ENCODE data around the gene TMC7. TPM values are rescaled to one million over a fixed set of nuclear protein-coding genes. Genes with fewer than 3 reads are reported as not detected.

TMC7 gene
- polyA plus RNA-seq, 1 of the 3 experiments (the other 2 are of a cell fraction) = 0.66 TPM

GRCh38 chr16:18942061-18942460 is 41.7 kb upstream of the TMC7 start:
- Histone ChIP-seq H4K20me1 (ENCODE audit: insufficient read depth) (no peaks in the 10 kb centered on the region), H3K4me1 (ENCODE audit: control insufficient read depth in 1 of 2, insufficient read depth in 2 of 2, low read depth in 1 of 2, low read length in 1 of 2) (no peaks in the 10 kb centered on the region; a peak in 1 of 4 replicates), H3K9me2 (no peaks in the 10 kb centered on the region), H3K36me3 (replicated peaks in 1 of 2; ENCODE audit: control insufficient read depth in 1 of 2, insufficient read depth in 2 of 2, low read length in 1 of 2) (no peaks in the 10 kb centered on the region), H3K4me2 (no peak overlapping the region), H3F3A (replicated peaks; ENCODE audit: insufficient read depth) (no peaks in the 10 kb centered on the region), H3K4me3 (ENCODE audit: low read depth in 2 of 2, low read length in 1 of 2) (no peak overlapping the region), H3K9me3 (no peaks in the 10 kb centered on the region), H3K27me3 (ENCODE audit: insufficient read depth) (no peaks in the 10 kb centered on the region), H3K79me2 (ENCODE audit: insufficient read depth) (no peaks in the 10 kb centered on the region), H3K27ac (ENCODE audit: low read depth in 2 of 2, low read length in 1 of 2) (no peak overlapping the region), H3K9ac (no peak overlapping the region), H2AFZ (ENCODE audit: low read depth) (no peak overlapping the region)
- DNase-seq = no peak
- ChIA-PET CTCF (interaction anchor here (1.4 to 1.8 kb wide), 2 partner anchors 42 to 140 kb away, joined by 3 to 5 read pairs; partner anchors contain the start of genes ARL6IP1 and TMC7), POLR2A (no interaction called here)
- TF ChIP-seq CTCF (IDR thresholded peaks at IDR 0.05) (no peak), FOSL2 (IDR thresholded peaks at IDR 0.05; ENCODE audit: borderline replicate concordance, low read depth) (no peak), MXI1 (IDR thresholded peaks at IDR 0.05; ENCODE audit: low read depth, low read length) (no peak)
- WGBS (ENCODE audit: low lambda C conversion rate) = 44% methylated on average over 1 of the region's 1 CpG

GRCh38 chr16:18943414-18943813 is 40.3 kb upstream of the TMC7 start:
- ChIA-PET POLR2A (no interaction called here), CTCF (interaction anchor here (0.6 to 1.2 kb wide), 3 partner anchors 9 to 142 kb away, joined by 3 read pairs; partner anchors contain the start of gene ARL6IP1)
- Histone ChIP-seq H3K9me3 (no peaks in the 10 kb centered on the region), H3K27ac (ENCODE audit: low read depth in 2 of 2, low read length in 1 of 2) (no peak overlapping the region), H2AFZ (ENCODE audit: low read depth) (no peak overlapping the region), H4K20me1 (ENCODE audit: insufficient read depth) (no peaks in the 10 kb centered on the region), H3K9me2 (no peaks in the 10 kb centered on the region), H3K27me3 (ENCODE audit: insufficient read depth) (no peaks in the 10 kb centered on the region), H3K36me3 (replicated peaks in 1 of 2; ENCODE audit: control insufficient read depth in 1 of 2, insufficient read depth in 2 of 2, low read length in 1 of 2) (no peaks in the 10 kb centered on the region), H3K4me1 (ENCODE audit: control insufficient read depth in 1 of 2, insufficient read depth in 2 of 2, low read depth in 1 of 2, low read length in 1 of 2) (no peaks in the 10 kb centered on the region; a peak in 1 of 4 replicates), H3K4me3 (ENCODE audit: low read depth in 2 of 2, low read length in 1 of 2) (no peak overlapping the region), H3F3A (replicated peaks; ENCODE audit: insufficient read depth) (no peaks in the 10 kb centered on the region), H3K79me2 (ENCODE audit: insufficient read depth) (no peaks in the 10 kb centered on the region), H3K4me2 (no peak overlapping the region), H3K9ac (no peak overlapping the region)
- no peak for DNase-seq
- WGBS (ENCODE audit: low lambda C conversion rate) = 87% methylated on average over 7 of the region's 7 CpGs
- TF ChIP-seq USF1 (IDR thresholded peaks at IDR 0.05; ENCODE audit: borderline replicate concordance, low read depth) (no peak), USF2 (IDR thresholded peaks at IDR 0.05; ENCODE audit: borderline replicate concordance, low read depth, low read length) (no peak), RXRA (IDR thresholded peaks at IDR 0.05; ENCODE audit: borderline replicate concordance, low read depth) (no peak), GABPA (IDR thresholded peaks at IDR 0.05; ENCODE audit: low read depth) (no peak), IRF3 (IDR thresholded peaks at IDR 0.05; ENCODE audit: low read depth, low read length) (no peak), TAF1 (IDR thresholded peaks at IDR 0.05; ENCODE audit: borderline replicate concordance, low read depth, low read length) (no peak), FOXM1 (IDR thresholded peaks at IDR 0.05; ENCODE audit: low read depth) (no peak), MAX (IDR thresholded peaks at IDR 0.05; ENCODE audit: low read depth) (no peak), MXI1 (IDR thresholded peaks at IDR 0.05; ENCODE audit: low read depth, low read length) (no peak), CTCF (IDR thresholded peaks at IDR 0.05) (no peak), ELF1 (IDR thresholded peaks at IDR 0.05) (no peak), REST (IDR thresholded peaks at IDR 0.05; ENCODE audit: low read depth, low read length) (no peak), MEF2A (IDR thresholded peaks at IDR 0.05; ENCODE audit: borderline replicate concordance, low read depth) (no peak), EZH2phosphoT487 (IDR thresholded peaks at IDR 0.05; ENCODE audit: borderline replicate concordance, low read depth) (no peak)

All from SK-N-SH (cell line).